ENCODE results near the gene CHRDL2.

CHRDL2 gene

DNA sequence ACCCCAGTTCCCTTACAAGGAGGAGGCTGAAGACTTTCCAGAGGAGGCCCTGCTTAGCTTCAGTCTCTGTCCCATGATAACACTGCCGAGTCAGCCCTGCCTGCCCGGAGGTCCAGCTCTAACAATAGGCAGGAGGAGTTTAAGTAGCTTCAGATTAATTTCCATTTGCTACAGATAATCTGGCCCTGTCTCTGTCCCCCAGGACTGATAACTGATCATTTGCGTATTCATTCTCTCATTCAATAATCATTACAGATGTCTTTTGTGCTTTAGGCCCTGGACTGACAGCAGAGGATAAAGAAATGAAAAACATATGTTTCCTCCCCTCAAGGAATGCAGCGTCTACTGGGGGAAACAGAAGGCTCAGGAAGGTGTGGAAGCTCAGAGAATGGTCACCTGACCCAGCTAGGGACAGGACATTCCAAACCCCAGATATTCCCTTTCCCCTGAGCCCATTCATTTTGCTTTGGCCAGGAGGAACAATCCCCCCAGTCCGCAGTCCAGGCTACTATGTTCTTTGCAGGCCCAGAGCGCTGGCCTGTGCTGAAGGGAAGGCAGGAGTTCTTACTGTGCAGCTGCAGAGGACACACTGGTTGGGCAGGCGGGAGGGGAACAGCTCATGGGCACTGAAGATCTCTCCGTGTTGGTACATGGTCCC lies 20.8 kb downstream of the CHRDL2 start:
- no peak for DNase-seq (ENCODE audit: low spot score)

DNA sequence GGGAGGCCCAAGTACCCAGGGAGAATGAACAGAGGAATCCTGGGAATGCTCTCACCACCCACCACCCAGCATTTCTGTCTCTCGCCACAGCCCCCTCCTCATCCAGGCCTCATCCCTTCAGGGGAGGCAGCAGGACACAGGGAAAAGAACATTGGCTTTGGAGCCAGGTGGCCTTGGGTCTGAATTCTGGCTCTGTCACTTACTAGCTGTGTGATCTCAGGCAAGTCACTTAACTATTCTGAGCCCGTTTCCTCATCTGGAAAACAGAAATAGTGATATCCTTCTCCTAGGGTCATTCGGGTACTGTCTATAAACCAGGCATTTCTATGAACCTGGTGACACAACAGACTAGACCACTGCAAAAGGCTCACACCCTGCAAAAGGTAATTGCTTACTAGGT lies 22.1 kb downstream of the CHRDL2 start:
- DNase-seq (ENCODE audit: low spot score), result no peak

DNA sequence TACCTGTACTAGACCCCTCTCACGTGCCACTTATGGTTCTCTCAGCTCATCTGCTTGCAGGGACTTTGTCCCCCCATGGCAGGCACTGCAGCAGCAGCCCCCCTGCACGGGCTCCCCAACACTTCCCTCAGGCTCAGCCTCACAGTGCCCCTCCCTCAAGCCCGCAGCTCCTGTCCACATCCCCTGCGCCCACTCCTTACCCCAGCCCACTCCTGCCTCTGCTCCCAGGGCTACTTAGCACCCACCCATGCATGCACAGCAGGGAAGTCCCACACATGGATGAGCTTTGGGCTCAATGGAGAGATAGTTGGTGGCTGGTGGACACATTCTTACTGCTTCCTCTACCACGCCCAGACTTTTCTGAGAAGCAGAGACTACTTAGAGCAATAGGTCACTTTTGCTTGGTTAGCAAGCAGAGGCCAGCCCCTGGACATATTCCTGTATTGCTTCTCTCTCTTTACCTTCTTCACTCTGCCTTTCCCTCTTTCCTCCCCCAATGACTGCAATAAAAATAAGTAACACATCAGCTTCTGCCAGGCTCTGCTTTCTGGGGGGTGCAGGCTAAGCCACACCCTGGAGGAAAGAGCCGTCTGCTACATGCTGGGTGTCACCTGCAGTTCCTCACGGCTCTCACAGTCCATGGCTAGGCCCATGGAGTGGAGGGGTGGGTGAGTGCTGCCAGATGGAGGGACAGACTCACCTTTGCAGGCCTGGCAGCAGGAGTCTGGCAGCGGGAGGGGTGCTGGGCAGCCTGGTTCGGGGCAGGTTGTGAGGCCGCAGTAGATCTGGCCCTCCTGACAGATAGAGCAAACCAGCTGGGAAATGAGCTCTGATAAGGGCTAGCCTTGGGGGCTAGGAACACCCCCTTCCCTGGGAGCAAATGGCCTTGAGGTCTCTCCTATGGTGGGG lies 23.4 kb downstream of the CHRDL2 start:
- DNase-seq (ENCODE audit: low spot score), result no peak

DNA sequence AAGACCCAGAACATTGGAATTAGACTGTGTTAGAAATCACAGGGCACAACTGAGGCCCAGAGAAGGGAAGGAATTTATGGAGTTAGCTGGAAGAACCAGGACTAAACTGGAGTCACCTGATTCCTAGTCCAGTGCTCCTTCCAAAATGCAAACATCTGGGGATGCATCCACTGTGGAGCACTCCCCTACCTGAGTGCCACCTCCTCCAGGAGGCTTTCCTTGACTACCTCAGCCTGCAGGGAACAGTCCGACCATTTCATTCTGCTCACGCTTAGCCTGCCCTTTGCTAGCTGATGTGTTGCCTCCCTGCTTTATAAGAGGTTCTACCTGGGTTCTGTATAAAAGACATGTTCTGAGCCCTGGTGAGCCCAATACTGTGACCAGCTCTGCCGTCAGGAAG lies 24.0 kb downstream of the CHRDL2 start:
- DNase-seq (ENCODE audit: low spot score), result no peak

DNA sequence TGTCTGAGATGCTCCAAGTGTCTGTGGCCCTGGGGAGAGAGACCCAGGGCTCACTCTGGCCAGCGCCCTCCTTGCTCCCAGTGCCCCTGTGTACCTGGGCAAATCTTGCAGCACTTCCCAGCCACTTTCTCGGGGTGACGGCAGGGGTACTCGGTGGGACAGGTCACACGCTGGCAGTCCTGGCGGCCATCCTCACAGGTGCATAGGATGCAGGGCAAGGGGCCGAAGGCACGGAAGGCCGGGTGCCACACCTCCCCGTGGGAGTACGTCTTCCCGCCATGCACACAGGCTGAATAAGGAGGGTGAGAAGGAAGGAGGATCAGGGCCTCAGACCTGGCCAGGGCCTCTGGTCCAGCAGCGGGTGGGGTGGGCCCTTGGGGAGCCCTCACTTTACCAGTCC lies 28.0 kb downstream of the CHRDL2 start:
- no peak for DNase-seq (ENCODE audit: low spot score)

DNA sequence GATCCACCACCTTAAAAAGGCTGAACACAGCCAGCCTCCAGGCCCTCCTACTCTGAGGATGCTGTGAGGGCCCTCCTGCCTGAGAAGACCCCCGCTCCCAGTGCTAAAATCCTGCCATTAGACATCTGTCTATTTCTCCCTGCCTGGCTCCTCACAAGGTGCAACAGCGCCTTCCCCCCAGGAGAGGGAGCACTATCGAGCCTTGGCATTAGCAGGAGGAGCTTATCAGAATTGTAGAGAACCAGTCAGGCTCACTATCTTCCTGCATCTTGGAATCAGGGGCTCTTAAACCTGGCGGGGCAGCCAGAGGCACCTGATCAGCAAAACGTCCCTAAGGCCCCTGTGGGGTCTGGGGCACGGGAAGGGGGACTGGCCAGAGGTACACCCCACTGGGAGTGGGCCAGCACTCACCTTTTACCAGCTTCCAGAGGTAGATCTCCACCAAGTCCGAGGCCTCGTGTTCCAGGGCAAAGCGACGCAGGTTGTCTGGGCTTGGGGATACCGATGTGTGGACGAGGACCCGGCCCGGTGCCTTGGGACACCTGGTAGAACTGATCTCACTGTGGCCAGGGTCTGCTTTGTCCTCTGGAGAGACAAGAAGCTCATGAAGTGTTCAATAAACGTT lies 28.7 kb downstream of the CHRDL2 start:
- DNase-seq (ENCODE audit: low spot score), result peak; percentile 66

DNA sequence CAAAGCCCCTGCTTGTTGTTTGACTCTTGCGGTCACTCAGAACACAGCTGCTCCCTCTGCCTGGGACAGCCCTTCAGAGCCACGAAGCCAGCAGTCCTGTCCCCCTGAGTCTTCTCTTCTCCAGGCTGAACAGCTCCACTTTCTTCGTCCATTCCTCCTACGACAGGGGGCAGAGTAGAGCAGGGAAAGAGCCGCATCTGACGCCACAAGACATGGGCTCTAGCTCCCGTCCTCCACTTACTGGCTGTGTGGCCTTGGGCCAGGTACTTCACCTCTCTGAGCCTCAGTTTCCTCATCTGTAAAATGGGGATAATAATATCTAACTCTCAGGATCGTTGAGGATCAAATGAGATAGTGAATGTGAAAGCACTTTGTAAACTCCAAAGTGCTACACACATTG lies 29.9 kb downstream of the CHRDL2 start:
- no peak for DNase-seq (ENCODE audit: low spot score)

DNA sequence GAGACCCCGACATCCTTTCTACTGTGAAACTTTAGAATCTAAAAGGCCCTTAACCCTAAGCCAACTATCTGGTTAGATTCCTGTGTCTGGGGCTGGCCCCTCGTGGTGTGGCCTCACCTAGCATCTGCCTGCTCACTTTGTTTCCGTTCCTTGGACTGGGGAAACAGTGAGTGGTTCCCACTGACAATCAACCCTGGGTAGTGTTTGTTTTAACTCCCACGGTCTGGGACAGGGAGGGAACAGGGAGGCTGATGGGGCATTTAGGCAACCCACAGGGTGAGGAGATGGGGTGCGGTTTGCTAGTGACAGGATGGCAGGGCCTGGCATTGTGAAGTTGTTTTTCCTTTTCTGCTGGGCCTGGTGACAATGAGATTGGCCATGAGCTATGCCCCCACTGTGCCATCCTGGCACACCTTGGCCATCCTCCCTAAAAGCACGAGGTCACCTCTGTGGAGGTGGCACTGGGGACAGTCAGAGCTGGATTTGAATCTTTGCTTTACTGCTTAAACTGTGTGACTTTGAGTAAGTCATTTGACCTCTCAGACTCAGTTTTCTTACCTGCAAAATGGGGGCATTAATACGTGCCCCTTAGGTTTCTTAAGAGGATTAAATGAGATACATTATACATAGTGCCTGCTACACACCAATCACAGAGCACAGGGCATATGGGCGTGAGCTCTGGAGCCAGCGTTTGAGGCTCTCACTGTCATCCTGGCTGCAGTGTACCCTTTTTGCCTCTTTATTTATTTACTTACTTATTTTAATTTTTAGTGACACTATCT lies 31.4 kb downstream of the CHRDL2 start:
- no peak for DNase-seq (ENCODE audit: low spot score)

DNA sequence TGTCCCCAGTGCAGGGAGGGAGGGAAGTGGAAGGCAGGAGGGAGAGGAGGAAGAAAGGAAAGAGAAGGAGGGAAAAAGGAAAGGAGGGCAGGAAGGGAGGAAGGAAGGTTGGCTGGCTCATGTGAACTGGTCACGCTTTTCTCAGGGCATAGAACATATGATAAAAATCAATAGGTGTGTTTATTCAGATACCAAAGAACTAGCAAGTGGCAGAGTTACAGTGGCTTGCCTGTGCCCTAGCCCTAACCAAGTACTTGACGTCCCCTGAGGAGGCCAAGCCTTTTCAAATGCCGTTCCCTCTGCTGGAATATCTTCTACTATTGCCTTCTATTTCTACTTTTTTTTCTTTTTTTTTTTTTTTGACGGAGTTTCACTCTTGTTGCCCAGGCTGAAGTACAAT lies 33.5 kb downstream of the CHRDL2 start:
- DNase-seq (ENCODE audit: low spot score), result no peak

DNA sequence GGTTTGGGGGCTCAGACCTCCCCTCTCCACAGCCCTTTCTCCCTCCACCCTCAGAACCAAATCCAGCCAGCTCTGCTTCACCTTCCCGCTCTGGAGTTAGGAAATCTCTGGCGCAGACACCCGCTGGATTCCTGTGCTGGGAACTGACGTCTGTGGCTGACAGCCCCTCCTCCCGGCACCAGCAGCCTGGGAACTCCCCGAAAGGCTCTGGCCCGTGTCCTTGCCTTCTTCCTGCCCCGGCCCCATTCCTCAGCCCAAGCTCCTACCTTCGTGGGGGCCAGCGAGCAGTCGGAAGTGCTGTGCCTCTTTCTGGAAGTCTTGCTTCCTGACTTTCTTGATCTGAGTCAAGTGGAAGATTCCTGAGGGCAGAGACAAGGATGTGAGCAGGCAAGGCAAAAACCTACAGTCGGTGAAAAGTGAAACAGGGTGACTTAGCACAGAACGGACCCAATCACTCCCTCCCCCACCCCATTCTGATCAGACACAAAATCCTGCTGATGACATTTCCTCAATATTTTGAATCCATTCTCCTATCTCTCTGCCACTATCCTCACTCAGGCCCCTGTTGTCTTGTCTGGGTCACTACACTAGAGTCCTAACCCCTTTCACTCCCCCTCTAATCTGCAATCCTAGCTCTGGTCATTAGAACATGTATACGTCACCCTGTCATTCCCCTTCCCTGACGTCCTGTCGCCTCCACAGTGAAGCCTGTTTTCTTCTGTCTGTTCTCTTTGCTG lies 34.1 kb downstream of the CHRDL2 start:
- no peak for DNase-seq (ENCODE audit: low spot score)

DNA sequence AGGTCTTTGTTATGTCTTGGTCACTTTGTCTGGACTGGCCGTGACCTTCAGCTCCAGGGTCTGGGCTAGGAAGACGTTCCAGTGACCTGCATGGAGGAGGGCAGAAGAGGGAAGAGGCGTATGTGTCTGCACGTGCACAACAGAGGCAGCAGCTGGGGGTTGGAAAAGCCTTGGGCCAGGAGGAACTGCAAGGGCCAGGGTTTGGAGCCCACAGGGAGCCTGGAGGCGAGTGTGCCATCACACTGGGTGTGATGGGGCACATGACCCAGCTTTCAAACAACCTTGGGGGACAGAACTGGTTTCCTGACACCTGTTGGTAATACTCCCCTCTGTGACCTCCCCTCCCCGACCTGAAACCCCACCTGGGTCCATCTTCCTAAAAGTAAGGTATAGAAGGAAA lies 34.7 kb downstream of the CHRDL2 start:
- DNase-seq (ENCODE audit: low spot score), result no peak

DNA sequence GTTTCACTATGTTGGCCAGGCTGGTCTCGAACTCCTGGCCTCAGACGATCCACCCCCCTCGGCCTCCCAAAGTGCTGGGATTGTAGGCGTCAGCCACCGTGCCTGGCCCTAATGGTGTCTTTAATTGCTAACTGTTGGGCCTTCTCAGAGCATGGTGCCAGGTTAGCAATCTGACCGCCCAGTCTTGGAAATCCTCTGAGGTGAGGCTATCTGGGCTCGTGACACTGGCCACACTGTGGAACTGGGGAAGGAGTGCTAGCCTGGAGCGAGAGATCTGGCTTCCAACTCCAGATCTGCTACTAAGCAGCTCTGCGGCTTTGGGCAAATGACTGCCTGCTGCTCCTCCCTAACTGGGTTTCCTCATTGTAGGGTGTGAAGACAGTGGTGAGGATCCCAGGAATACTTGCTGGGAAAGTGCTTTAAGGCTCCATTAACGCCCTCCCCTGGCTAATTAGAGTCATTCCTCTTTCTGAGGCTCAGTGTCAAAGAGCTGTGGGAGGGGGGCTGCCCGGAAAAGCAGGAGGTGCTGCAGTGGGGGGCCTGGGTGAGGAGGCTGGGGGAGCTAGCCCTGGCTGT lies 35.4 kb downstream of the CHRDL2 start:
- DNase-seq (ENCODE audit: low spot score), result no peak

DNA sequence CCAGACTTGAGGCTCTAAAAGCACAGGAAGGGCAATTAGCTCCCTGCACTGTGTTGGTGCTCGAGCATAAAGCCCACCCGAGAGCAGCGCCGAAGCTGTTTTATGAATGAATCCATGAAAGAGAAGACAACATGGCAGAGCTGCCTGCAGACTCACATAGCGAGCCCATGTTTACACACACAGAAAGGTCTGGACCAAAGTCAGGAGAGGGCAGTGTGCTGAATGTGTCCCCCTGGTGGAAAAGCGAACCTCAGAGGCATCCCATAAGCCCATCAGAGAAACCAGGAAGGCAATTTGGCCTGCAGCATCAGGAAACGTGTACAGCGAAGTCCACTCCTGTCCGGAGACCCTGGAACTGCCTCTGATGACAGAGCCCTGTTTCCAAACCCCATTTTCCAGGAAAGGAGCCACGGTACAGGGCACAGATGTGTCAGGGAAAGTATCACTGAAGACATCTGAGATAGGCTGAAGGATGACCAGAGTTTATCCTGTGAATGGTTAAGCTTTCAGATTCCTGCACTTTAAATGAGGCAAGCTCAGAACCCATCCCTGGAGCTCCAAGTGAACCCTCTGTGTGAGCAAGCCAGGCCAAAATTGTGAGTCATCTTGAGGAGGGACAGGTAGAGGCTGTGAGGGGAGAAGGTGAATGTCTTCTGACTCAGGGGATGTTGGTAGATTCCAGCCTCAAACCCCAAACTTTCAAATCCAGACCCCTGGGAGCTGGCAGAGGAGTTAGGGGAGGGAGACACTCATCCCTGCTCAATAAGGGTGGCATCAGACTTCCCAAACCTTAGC lies 36.9 kb downstream of the CHRDL2 start:
- DNase-seq (ENCODE audit: low spot score), result no peak

DNA sequence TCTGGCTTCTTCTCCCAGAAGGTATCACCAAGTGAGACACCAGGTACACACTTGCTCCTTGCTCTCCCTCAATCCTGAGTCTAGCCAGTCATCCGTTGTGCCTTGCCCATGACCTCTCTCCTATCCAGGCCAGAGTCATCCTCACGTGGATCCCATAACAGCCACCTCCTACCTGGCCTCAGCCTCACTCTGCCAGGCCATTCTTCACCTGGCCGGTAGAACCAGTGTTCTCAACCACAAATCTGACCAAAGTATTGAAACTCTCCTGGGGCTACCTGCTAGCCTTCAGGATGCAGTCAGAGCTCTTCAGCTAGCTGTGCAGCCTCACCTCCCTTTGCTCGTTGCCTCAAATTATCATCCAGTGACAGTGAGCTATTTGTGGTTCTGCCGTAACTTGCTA lies 37.7 kb downstream of the CHRDL2 start:
- DNase-seq (ENCODE audit: low spot score), result no peak

DNA sequence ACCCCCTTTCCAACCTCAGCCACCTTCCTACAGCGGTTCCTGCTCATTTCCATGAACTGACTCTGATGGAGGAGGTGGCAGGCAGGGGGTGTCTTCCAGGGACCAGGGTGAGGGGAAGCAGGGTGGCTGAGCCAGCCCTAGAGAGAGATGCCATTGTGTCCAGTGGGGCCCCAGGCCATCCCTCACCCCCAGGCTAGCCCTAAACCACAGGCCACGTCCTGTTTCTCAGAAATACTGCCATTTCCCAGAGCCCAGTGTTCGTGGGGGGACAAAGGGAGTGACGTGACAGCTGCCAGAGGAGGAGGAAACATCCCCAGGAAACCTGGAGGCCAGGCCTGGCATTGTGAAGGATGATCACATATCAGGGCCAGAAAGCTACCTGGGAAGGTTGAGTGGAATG lies 39.5 kb downstream of the CHRDL2 start:
- DNase-seq (ENCODE audit: low spot score), result no peak

DNA sequence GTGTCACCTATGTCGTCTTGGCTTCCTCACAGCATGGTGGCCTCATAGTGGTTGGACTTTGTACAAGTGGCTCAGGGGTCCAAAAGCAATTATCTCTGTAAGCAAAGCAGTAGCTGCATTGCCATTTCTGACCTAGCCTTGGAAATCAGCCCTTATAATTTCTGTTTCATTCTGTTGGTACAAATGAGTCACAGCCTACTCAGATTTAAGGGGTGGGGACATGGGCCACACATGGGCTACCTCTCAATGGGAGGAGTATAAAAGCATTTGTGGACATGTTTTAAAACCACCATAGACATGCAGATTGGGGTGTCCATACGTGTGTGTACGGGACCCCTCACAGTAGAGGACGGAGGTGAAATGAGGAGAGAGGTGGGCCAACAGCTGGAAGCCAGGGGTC lies 41.6 kb downstream of the CHRDL2 start:
- no peak for DNase-seq (ENCODE audit: low spot score)

DNA sequence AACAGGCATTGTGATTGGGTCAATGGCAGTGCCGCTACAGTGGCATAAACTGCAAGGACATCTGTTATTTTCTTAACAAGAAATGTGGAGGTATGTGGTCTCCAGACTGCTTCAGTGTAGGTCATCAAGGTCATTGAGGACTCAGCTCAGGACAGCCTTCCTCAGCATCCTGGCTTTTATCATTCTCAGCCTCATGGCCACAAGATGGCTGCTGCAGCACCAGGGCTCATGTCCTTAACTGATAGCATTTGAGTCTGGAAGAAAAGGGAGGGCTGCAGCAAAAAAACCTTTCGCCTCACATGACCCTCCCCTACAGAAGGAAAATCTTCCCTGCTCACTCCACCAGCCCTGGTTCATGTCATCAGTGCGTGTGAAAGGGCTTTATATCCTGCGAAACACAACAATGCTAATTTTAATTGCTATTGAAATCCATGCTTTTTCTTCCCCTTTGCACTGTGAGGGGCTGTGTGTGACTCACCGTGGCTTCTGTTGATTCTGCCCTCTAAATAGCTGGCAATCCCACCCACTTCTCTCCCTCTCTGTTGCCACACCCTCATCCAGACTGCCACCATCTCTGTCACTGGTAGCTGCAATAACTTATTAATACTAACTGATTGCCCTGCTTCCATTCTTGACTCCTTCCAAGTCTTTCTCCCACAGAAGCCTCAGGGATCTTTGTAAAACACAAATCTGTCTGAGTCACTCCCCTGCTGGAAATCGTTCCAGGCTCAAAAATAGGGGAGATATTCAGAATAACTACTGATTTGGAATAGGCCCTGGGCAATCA lies 43.8 kb downstream of the CHRDL2 start:
- peak; percentile 46 for DNase-seq (ENCODE audit: low spot score)

DNA sequence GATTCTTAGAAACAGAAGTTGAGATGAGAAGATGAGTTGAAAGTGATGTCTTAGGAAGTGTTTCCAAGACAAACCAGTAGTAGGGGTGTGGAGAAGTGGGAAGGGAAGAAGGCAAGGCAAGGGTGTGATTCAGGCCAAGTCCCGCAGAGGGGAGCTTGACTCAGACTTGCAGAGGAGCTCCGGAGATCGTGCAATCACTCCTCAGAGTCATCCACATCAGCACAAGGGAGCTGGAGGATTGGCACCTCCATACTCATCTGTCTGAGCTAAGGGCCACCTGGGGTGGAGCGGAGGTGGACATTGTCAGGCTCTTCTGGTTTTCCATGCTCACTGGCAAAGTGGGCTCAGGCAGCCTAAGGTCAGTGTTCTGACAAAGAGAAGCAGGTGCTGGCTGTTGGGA lies 44.4 kb downstream of the CHRDL2 start:
- no peak for DNase-seq (ENCODE audit: low spot score)

DNA sequence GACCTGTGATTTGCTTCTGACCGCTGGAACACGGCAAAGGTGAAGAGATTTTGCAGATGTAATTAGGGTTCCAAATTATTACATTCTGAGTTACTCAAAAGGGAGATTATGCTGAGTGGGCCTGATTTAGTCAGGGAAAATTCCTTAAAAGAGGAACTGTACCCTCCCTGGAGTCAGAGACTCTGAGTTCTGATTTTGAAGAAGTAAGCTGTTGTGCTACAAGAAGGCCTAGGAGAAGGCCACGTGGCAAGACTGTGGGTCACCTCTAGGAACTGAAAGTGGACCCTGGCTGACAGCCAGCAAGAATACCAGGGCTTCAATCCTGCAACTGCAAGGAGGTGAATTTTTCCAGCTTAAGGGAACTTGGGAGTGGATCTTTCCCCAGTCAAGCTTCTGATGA lies 45.3 kb downstream of the CHRDL2 start:
- DNase-seq (ENCODE audit: low spot score), result peak; percentile 42

DNA sequence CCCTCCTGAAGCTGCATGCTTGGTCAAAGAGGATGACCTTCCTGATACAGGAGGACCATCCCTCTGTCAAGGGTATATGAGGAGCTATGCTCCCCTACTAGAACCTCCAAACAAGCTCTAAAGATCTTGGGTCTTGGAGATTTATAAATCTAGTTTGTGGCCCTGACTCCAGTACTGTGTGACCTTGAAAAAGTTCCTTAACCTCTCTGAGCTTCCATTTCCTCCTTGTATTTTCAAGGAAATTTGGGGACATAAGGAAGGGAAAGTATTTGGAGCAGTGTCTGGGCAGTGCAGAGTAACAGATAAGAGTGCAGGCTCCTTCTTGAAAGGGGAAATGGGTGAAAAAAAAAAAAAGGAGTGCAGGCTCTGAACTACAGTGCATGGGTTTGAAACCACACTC lies 45.9 kb downstream of the CHRDL2 start:
- no peak for DNase-seq (ENCODE audit: low spot score)
